Glomerular endothelial cell (primary cell): ENCODE data around the gene ALPK3. TPM values are rescaled to one million over a fixed set of nuclear protein-coding genes. Genes with fewer than 3 reads are reported as not detected.
"Not testable (repeated sequence)": the region's sequence is repeated elsewhere in the genome, so short reads cannot be mapped to it uniquely, and the experiment has no call there.

Experiments
- DNase-seq: peaks from one replicate; pipeline ENCODE4 v3.0.0-alpha.2; 2011; ENCODE audit warnings: low read depth, low spot score; ENCODE audit errors: extremely low read depth
- total RNA-seq: library from RNA; depleted of rRNA; stranded (reverse); fragments of >200 nt; gene quantifications from 2 replicates; pipeline ENCODE4 v1.2.3, GENCODE V29; 2015

The ALPK3 gene
- total RNA-seq, 1 donor from 2014 or later: 91.5 TPM

DNA sequence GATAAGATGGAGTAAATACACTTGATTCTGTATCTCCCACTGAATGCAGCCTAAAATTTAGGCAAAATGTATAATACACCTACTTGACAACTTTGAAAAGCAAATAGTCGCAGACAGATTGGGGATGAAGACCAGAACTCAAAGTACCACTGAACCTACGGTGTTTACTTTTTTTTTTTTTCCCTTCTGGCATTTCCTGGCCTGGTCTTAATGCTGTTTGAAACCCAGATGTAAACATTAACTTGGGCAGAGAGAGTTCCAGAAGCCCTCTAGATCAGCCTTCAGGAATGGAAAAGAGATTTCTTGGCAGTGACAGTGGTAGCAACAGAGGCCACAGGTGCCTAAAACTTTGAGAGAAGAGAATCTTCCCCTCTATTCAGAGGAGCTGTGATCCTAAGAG, 27.8 kb downstream of the ALPK3 start:
- DNase-seq: no peak

GRCh38 chr15:84845631-84846030, 28.5 kb downstream of the ALPK3 start:
- DNase-seq: not testable (repeated sequence)

DNA sequence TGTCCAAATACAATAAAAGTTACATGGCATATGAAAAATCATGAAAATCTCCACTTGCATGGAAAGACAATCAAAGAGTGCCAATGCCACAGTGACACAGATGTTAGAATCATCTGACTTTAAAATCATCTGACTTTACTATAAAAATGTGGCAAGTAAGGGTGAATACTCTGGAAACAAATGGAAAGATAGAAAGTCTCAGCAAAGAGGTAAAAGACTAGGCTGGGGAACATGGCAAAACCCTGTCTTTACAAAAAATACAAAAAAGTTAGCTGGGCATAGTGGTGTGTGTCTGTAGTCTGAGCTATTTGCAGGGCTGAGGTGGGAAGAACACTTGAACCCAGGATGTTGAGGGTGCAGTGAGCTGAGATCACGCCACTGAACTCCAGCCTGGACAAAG, 29.1 kb downstream of the ALPK3 start:
- no peak for DNase-seq

- DNase-seq: no peak
These were observed 30.2 kb downstream of the ALPK3 start for GRCh38 chr15:84847382-84847781.

GRCh38 chr15:84852212-84852611, 35.1 kb downstream of the ALPK3 start:
- DNase-seq: no peak

DNA sequence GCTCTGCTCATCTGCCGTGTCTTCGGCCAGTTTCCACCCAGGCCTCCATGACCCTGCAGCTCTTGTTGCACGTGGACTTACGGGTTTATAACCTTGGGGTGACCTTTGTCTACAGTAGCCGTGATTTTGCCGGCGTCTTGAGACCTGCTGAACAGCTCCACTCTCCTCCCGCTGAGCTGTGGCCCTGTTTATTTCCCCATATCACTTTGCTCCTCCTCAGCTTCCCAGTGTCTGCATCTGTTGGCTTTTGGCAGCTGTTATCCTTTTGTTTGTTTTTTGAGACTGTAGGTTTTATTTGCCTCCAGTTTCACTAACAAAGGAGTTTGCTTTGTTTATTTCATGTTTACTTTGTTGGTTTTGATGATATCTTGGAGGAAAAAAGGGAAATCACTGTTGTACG, 38.0 kb downstream of the ALPK3 start:
- no peak for DNase-seq

DNA sequence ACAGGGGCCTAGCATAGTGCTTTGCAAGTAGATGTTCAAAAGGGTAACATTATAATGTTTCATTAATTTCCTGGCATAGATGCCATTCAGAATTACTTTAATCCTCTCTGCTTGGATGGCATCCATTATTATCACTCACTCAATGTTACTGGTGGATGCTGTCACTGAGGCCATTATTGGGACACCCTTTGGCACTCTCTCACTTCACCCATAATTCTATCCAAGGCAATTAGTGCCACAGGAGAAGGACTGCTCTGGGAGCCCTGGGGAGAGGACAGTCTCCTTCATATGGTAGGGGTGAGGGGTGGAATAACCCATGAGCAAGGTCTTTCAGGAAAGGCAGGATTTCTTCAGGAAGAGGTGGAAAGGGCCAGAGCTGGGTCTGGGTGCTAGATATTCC, 38.6 kb downstream of the ALPK3 start:
- DNase-seq: no peak

DNA sequence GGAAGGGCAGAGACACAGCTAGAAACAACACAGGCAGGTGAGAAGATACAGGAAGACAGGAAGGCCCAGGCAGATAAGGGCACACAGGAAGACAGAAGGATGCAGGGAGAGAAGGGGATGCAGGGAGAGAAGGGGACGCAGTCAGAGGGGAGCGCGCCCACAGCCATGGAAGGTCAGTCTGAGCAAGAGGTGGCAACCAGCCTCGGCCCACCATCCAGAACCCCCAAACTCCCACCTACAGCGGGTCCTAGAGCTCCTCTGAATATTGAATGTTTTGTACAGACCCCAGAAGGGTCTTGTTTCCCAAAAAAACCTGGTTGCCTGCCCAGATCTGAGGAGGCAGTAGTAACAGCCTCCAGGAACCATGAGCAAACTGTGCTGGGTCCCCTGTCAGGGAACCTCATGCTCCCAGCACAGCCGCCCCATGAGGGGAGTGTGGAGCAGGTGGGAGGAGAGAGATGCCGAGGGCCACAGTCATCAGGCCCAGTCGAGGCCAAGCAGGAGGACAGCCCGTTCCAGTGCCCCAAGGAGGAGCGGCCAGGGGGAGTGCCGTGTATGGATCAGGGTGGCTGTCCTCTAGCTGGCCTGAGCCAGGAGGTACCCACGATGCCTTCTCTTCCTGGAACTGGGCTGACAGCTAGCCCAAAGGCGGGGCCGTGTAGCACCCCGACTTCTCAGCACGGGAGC, 39.7 kb downstream of the ALPK3 start:
- no peak for DNase-seq

GRCh38 chr15:84857418-84858004, 40.4 kb downstream of the ALPK3 start:
- DNase-seq: no peak

DNA sequence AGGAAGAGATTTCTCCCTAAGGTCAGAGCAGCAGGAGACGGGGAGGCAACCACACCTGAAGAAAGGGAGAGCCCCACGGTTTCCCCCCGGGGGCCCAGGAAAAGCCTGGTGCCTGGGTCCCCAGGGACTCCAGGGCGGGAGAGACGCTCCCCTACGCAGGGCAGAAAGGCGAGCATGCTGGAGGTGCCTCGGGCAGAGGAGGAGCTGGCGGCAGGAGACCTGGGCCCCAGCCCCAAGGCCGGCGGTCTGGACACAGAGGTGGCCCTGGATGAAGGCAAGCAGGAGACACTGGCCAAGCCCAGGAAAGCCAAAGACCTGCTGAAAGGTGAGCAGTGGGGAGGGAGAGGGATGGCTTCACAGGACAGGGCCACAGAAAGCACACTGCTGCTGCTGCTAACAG, 41.1 kb downstream of the ALPK3 start:
- no peak for DNase-seq

DNA sequence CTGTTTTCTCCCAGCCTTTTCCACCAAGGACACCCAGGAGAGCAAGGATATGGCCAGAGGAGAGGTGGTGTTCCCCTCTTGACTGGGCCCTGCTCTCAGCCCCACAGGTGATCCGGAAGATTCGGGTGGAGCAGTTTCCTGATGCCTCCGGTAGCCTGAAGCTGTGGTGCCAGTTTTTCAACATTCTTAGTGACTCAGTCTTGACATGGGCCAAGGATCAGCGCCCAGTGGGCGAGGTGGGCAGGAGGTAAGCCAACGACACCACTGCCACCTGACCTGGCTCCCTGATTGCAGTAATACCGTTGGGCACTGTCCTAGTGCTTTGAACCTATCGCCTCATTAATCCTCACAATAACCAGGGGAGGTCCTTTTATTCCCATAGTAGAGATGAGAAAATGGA, 42.0 kb downstream of the ALPK3 start:
- DNase-seq: no peak

GRCh38 chr15:84859651-84860050, 42.5 kb downstream of the ALPK3 start:
- DNase-seq: no peak

GRCh38 chr15:84861781-84862180, 44.6 kb downstream of the ALPK3 start:
- no peak for DNase-seq

DNA sequence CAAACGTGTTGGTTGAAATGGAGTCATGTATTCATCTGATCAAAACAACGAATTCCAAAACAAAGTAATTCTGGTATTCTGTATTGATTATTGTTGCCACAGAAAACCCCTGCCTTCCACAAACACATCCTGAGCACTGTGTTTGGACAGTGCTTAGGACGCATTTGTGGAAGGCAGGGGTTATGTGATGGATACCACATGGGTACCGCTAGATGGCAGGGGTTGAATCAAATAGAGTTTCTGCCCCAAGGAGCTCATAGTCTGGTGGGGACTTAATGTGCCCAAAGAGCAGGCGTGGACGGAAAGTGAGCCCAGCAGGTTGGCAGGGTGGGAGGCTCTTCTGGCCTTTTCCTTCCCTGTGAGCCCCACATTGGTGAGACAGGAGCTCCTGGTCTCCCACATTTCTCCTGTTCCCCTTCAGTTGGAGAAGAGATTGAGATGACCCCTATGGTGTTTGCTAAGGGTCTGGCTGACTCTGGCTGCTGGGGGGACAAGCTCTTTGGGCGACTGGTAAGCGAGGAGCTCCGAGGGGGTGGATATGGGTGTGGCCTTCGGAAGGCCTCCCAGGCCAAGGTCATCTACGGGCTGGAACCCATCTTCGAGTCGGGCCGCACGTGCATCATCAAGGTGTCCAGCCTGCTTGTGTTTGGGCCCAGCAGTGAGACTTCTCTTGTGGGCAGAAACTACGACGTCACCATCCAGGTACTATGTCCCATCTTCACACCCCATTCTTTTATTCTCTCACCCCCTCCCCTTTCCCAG, 45.2 kb downstream of the ALPK3 start:
- DNase-seq: no peak

DNA sequence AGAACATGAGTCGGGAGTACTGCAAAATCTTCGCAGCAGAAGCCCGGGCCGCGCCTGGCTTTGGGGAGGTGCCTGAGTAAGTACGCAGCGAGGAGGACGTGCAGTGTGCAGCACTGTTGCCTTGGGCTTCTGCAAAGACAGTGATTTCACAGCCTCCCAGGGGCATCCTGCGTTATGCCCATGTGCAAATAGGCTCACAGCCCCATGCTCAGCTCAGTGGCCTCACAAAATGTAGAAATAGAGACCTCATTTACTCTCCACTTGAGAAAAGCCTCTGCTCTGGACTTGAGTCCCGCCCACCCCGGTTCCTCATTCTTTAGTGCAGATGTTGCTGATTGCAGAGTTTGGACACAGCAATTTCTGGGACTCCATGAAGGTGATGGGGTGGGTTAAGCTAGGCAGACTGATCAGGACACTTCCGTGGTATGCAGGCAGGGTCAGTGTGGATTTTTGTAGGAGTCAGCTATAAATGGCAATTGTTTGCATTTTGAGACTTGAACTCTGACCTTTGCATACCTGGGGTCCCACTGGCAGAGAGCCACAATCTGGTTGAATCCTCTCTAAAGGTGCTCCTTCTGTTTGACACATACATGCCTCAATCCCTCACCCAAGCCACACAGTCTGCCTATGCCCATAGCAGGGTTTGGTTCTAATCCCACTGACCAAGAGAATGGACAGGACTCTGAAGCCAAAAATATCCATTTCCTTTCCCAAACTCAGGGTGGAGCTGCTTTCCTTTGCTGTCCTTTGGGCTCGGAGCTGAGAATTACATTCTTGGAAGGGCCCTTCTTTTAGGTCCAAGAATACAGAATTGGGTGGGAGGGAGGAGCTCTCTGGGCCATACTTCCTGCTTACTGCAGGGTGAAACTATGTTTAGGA, 46.6 kb downstream of the ALPK3 start:
- no peak for DNase-seq

DNA sequence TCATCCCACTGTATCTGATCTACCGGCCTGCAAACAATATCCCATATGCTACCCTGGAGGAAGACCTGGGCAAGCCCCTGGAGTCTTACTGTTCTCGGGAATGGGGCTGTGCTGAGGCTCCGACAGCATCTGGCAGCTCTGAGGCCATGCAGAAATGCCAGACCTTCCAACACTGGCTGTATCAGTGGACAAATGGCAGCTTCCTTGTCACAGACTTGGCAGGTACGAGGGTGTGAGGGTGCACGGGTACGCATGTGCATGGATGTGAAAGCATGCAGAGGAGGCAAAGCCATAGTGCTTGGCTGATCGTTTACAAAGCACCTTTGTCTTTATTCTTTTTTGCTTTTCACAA, 47.3 kb downstream of the ALPK3 start:
- no peak for DNase-seq

DNA sequence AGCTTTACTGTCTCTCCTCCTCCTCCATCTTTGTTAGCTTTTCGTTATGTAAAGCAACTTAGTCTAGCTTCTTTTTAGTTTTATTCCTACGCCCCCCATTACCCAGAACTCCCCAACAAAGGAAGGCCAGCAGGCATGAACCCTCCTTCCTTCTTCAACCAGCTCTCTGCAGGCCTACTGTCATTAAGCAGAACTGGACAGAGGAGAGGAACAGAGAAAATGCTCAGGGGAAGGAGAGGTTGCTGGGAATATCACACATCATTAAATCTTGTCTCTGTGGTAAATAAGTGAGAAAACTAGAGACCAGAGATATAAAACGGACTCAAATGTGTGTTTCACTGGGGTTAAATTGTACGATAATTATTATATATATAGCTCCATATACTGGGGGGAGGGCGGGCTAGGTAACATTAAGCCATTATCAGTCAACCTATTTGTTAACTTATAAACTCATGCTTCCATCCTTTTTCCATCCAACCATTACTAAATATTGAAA, 48.0 kb downstream of the ALPK3 start:
- DNase-seq: no peak

DNA sequence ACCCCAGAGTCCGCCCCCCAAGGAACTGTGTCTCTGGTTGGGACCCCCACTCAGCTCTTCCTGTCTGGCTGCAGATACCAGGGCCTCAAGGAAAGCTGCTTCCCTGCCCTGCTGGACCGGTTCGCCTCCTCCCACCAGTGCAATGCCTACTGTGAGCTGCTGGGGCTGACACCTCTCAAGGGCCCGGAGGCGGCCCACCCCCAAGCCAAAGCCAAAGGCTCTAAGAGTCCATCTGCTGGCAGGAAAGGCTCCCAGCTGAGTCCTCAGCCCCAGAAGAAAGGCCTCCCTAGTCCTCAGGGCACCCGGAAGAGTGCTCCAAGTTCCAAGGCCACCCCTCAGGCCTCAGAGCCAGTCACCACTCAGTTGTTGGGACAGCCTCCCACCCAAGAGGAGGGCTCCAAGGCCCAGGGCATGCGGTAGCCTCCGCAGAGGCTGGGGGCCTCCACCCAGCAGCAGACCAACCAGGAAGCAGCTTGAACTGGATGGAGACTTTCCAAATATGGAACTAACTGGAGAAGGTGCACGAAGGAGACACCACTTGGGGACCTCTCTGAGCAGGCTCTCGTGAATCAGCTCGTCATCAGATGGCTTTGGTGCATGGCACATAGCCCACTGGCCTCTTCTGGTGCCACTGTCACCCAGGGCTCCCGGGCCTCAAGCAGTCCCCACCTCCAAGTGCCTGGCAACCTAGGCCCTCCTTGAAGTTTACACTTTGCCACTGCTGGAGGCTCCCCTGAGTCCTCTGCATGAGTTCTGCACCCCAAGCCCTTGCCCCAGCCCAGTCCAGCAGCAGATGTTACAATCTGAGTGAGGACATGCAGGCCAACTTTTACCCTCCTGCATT, 51.1 kb downstream of the ALPK3 start:
- no peak for DNase-seq

DNA sequence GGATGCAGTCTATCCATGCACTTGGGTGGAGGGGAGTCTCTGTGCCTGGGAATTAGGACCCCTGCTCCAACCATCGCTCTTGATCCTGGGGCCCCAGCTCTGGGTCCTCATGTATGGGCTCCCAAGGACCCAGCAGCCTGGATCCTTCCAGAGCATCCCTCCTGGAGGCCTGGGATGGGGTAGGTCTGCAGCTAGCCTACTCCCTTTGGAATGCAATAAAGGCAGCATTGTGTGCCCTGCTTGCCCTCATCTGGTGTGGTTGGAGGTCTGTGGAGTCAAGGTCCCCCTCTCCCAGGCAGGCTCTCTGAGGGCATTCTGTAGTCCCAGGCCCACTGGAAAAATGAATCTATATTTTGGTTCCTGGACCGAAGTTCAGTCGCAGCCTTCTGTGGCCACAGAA, 52.4 kb downstream of the ALPK3 start:
- DNase-seq: no peak

DNA sequence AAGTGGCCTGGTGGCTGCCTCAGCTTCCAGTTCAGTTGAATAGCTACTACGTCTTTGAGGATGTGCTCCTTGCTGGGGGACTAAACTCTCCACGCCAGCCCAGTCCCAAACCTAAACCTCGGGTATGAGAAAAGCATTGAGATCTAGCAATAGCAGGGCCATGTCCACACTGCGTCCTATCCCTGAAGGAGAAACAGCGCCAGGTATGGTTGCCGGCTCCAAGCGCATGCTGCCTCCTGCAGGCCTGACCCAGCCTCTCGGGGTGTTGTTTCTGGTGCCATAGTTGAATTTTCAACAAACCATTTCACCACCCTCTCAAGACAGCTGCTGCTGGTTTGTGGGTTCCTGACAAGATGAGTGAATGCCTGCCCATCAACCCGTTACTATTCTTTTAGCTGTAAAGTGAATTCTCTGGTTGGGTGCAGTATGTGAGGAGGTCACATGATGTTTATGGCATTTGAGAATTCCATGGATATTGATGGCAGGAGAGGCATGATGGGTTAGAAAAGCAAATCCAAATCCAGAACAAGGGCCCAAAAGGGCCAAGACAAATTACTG, 54.4 kb downstream of the ALPK3 start:
- DNase-seq: no peak
